Measurements from ENCODE around the gene DELE1. TPM values are rescaled to one million over a fixed set of nuclear protein-coding genes. Genes with fewer than 3 reads are reported as not detected.

DELE1 gene
- polyA plus RNA-seq, 1 experiment: 110 TPM

- POLR2A ChIA-PET: no interaction called here
- Histone ChIP-seq H3K4me3 (ENCODE audit: low read depth, low read length) (no peak overlapping the region), H3K36me3 (ENCODE audit: control insufficient read depth, insufficient read depth, low read length) (no peaks in the 10 kb centered on the region), H3K27me3 (ENCODE audit: control insufficient read depth, insufficient read depth, low read length) (peaks cover 7% of the 10 kb centered on the region)
- CTCF ChIA-PET: interaction anchor here (0.7 to 1.3 kb wide), 5 partner anchors 16 to 215 kb away, joined by 3 to 5 read pairs (median 3); partner anchors contain the start of gene RNF14
- DNase-seq (ENCODE audit: low read depth): no peak
- TF ChIP-seq, protein P1, sequence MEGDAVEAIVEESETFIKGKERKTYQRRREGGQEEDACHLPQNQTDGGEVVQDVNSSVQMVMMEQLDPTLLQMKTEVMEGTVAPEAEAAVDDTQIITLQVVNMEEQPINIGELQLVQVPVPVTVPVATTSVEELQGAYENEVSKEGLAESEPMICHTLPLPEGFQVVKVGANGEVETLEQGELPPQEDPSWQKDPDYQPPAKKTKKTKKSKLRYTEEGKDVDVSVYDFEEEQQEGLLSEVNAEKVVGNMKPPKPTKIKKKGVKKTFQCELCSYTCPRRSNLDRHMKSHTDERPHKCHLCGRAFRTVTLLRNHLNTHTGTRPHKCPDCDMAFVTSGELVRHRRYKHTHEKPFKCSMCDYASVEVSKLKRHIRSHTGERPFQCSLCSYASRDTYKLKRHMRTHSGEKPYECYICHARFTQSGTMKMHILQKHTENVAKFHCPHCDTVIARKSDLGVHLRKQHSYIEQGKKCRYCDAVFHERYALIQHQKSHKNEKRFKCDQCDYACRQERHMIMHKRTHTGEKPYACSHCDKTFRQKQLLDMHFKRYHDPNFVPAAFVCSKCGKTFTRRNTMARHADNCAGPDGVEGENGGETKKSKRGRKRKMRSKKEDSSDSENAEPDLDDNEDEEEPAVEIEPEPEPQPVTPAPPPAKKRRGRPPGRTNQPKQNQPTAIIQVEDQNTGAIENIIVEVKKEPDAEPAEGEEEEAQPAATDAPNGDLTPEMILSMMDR (IDR thresholded peaks at IDR 0.05; ENCODE audit: insufficient read depth, low read depth, low read length): no peak
These were observed 17.2 kb upstream of the DELE1 start for GRCh38 chr5:141906517-141906916.

GRCh38 chr5:141906972-141907371 is 16.7 kb upstream of the DELE1 start:
- no peak overlapping the region for H3K4me3 ChIP-seq (ENCODE audit: low read depth, low read length)
- DNase-seq (ENCODE audit: low read depth): no peak
- ChIA-PET CTCF (interaction anchor here (0.6 to 1.3 kb wide), 6 partner anchors 8 to 215 kb away, joined by 3 to 5 read pairs (median 3); partner anchors contain the start of gene RNF14), POLR2A (no interaction called here)
- TF ChIP-seq, protein P1 (IDR thresholded peaks at IDR 0.05; ENCODE audit: insufficient read depth, low read depth, low read length): no peak
- H3K36me3 ChIP-seq (ENCODE audit: control insufficient read depth, insufficient read depth, low read length): no peaks in the 10 kb centered on the region
- H3K27me3 ChIP-seq (ENCODE audit: control insufficient read depth, insufficient read depth, low read length): peaks cover 5% of the 10 kb centered on the region

GRCh38 chr5:141908796-141909195 is 14.9 kb upstream of the DELE1 start:
- CTCF ChIA-PET: interaction anchor here (0.8 to 1.8 kb wide), 4 partner anchors 11 to 151 kb away, joined by 3 to 5 read pairs (median 4); partner anchors contain the start of gene PCDH1
- Histone ChIP-seq H3K4me3 (ENCODE audit: low read depth, low read length) (no peak overlapping the region), H3K36me3 (ENCODE audit: control insufficient read depth, insufficient read depth, low read length) (no peaks in the 10 kb centered on the region), H3K27me3 (ENCODE audit: control insufficient read depth, insufficient read depth, low read length) (no peaks in the 10 kb centered on the region)
- no peak for DNase-seq (ENCODE audit: low read depth)
- TF ChIP-seq, protein P1 (IDR thresholded peaks at IDR 0.05; ENCODE audit: insufficient read depth, low read depth, low read length): no peak
- POLR2A ChIA-PET: no interaction called here

DNA sequence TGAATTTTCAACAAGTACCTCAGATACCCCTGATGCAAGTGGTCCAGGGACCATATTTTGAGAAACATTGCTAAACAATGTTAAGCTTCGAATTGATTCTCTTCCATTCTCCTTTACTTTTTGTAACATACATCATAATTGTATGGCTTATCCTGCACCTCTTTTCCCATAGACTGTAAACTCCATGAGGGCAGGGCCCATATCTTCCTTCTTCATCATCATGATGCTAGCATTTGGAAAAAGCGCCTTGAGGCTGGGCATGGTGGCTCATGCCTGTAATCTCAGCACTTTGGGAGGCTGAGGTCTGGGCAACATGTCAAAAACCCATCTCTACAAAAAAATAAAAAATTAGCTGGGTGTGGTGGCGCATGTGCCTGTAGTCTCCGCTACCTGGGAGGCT is 14.5 kb upstream of the DELE1 start:
- no peak for DNase-seq (ENCODE audit: low read depth)
- ChIA-PET POLR2A (no interaction called here), CTCF (interaction anchor here (0.8 to 1.8 kb wide), 4 partner anchors 11 to 152 kb away, joined by 3 to 5 read pairs (median 4); partner anchors contain the start of gene PCDH1)

GRCh38 chr5:141910271-141910673 is 13.4 kb upstream of the DELE1 start:
- H3K4me3 ChIP-seq (ENCODE audit: low read depth, low read length): no peak overlapping the region
- ChIA-PET POLR2A (no interaction called here), CTCF (interaction anchor here (0.7 to 2.3 kb wide), 3 partner anchors 25 to 51 kb away, joined by 3 to 8 read pairs (median 4); partner anchors contain the start of gene PCDH1)
- TF ChIP-seq, protein P1 (IDR thresholded peaks at IDR 0.05; ENCODE audit: insufficient read depth, low read depth, low read length): no peak
- DNase-seq (ENCODE audit: low read depth): peak; percentile 20
- H3K36me3 ChIP-seq (ENCODE audit: control insufficient read depth, insufficient read depth, low read length): no peaks in the 10 kb centered on the region
- H3K27me3 ChIP-seq (ENCODE audit: control insufficient read depth, insufficient read depth, low read length): no peaks in the 10 kb centered on the region; the same call in 1 of the 2 replicates

More for the DNA sequence above, 14.5 kb upstream of the DELE1 start:
- Histone ChIP-seq H3K27me3 (ENCODE audit: control insufficient read depth, insufficient read depth, low read length) (no peaks in the 10 kb centered on the region; the same call in 1 of the 2 replicates), H3K36me3 (ENCODE audit: control insufficient read depth, insufficient read depth, low read length) (no peaks in the 10 kb centered on the region), H3K4me3 (ENCODE audit: low read depth, low read length) (no peak overlapping the region)
- TF ChIP-seq, protein P1 (IDR thresholded peaks at IDR 0.05; ENCODE audit: insufficient read depth, low read depth, low read length): no peak
